ENCODE measurements around the gene FOXP1. TPM values are rescaled to one million over a fixed set of nuclear protein-coding genes. Genes with fewer than 3 reads are reported as not detected.
A peak's percentile ranks its signal among the peaks of the same experiment; 100 is the strongest.

FOXP1 gene
- polyA plus RNA-seq, 4 donors: 31.3 to 39.3 (median 33.6) TPM

DNA sequence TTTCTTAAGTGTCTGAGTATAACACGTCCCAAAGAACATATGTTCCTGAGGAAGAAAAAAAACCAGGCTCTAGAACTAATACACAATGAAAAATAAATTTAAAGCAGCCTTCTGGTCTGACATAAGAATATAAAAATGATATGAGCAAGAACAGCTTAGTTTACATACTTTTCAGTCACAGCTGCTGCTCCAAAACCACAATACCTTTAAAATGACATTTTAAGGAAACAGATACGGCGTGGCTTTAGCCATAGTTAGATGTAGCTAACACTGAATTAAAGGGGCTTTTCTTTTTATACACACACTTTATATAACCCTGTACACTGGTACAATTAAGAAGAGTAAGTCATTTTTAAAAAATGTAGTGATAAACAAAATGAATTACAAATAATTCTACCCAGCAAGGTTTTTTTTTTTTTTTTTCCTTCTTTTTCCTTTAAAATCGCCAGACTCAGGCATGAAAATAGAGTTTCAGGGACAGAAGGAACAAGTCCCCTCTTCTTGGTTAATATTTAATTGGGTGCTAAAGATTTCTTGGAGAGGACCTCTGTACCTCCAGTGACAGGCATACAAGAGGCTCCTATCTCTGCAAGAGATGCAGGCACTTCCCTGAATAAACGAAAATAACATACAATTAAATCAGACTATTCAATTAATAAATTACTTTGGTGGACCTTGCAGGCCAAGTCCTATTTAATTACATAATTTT is 265.6 kb downstream of the FOXP1 start:
- no peak for DNase-seq (ENCODE audit: low read depth in 4 of 4, low spot score in 3 of 4)

DNA sequence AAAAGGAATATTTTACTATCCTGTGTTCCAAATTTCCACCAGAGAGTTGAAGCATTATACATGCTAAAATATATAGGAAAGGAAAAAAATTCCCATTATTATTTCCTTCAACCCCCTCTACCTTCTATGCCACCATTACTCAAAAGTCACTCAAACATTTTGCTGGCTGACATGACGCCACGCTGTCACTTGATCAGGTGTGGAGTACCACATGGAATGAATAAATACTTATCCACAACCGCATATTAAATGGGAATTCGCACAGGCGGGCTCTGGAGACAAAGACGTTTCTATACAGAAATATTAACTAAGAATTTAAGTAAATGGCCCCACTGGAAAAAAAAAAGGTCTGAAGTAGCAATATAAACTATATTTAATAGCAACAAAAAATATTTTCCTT is 266.4 kb downstream of the FOXP1 start:
- DNase-seq (ENCODE audit: low read depth in 4 of 4, low spot score in 3 of 4): no peak

DNA sequence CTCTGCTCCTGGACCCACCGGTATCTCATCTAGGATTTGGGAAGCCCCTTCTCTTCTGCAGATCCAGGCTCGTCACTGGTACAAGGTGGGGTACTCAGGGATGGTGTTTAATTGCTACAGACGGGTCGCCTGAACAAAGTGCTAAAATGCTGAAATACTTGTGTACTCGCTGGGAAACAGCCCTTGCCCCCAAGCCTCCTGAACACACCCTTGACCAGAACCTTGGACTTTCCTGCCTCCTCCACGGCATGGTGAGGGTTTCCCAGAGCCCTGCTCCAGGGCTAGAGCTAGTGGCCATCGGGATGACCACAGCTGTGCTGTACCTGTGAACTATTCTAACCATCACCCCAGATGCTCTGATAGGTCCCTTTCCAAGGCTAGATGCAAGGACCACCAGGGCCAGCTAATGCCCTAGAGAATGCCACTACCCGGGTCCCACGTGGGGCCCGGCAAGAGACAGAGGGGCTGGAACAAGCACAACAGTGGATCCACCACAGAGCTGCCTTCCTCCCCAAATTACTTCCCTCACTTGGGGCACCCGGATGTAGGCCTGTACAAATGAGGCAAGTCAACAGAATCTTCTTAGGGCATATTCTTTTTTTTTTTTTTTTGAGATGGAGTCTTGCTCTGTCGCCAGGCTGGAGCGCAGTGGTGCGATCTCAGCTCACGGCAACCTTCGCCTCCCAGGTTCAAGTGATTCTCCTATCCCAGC is 267.3 kb downstream of the FOXP1 start:
- DNase-seq (ENCODE audit: low read depth in 4 of 4, low spot score in 3 of 4): no peak

DNA sequence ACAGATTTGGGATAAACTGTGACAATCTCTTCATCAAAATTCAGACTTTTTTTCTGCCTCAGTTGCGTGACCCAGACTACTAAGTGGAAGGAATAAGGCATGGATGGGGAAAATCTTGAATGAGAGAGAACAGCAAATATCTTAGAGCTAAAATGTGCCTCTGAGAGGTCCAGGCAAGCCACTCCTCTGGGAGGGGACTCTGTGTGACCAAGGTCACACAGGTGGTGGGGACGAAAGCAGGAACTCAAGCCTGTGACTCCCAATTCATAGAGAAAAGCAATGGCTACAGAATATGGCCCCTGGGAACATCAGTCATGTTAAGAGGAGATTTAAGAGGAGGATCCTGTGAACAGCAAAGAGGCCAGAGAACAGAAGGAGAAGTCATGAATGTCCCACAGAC is 268.1 kb downstream of the FOXP1 start:
- no peak for DNase-seq (ENCODE audit: low read depth in 4 of 4, low spot score in 3 of 4)

DNA sequence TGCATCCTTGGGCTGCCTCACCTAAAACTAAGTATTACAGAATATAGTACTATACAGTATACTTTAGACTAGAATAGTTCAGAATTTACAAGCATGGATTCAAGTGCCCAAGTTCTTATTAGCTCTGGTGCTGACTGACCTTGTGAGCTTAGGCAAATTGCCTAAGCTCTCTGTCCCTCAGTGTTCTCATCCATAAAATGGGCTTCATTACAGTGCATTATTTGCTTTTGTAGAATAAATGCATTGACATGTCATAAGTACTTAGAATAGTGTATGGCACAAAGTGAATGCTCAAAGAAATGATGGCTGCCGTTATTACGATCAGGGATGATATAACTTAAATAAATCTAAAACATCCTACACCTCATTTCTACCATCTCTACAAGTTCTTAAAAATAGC is 269.7 kb downstream of the FOXP1 start:
- no peak for DNase-seq (ENCODE audit: low read depth in 4 of 4, low spot score in 3 of 4)

DNA sequence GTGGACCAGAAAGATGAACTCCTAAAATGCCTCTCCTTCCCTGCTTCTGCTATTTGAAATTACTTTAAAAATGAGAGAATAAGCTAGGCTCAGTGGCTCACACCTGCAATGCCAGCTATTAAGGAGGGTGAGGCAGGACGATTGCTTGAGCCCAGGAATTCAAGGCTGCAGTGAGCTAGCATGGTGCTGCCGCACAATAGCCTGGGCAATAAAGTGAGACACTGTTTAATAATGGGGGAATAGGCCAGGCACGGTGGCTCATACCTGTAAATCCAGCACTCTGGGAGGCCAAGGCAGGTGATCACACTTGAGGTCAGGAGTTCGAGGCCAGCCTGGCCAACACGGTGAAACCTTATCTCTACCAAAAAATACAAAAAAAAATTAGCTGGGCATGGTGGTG is 271.1 kb downstream of the FOXP1 start:
- no peak for DNase-seq (ENCODE audit: low read depth in 4 of 4, low spot score in 3 of 4)

DNA sequence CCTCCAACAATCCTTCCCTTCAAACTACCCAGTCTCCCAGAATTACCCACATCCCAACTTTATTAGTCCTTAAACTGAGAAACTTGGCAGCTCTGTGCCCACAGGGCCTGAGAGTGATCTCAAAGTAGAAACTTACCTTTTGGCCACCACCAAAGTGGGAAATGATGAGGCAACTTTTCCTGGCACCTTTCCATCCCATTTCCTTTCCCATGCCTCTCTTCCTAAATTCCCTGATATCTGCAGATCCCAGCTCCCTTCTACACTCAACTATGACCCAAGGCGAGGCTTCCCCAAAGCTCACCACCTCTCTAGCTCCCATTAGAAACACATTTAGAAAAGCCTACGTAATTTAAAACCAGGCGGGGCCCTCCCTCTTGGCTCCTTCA is 271.9 kb downstream of the FOXP1 start:
- no peak for DNase-seq (ENCODE audit: low read depth in 4 of 4, low spot score in 3 of 4)

DNA sequence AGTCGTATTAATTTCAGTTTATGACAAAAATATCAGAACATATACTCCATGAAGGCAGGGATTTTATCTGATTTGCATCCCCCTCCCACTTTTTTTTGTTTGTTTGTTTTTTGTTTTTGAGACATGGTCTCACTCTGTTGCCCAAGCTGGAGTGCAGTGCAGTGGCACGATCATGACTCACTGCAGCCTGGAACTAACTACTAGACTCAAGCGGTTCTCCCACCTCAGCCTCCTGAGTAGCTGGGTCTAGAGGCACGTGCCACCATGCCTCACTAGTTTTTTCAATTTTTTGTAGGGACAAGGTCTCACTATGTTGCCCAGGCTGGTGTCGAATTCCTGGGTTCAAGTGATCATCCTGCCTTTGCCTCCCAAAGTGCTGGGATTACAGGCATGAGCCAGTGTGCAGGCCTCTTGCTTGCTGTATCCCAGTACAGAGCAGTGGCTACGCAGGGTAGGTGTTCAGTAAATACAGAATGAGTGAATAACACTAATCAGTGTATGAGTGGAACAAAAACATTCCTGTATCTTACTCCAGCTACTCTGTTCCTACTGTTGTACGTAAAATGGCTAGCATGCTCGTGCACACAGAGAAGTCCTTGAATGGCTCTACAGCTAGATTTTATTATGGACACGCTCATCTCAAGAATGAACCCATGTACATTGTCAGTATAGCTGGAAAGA is 272.4 kb downstream of the FOXP1 start:
- DNase-seq (ENCODE audit: low read depth in 4 of 4, low spot score in 3 of 4): no peak

DNA sequence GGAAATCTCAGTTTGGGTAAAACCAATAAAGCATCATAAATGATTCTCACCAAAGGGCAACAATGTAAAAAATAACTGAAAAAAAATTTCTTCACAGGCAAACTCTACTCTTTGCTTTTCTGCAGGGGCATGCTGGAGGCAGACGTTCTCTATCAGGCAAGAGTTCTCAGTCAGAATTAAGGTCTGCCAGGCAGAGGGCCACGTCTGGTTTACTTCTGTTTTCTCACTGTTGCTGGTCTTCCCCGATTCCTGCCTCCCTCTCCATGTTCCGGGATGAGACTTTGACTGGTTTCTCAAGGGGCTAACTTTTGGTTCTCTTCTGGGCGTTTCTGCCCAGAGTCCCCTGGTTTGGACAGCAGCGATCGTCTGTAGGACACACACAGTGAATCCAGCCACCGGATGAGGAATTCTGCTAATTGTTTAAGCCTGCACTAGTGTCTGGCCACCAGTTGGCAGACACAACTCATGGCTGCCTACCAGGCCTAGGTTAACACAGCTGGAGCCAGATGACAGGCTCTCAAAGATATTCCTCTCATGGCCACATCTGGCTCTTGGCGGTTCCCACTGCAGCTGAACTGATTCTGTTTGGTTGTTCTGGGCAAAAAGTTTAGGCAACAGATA is 273.1 kb downstream of the FOXP1 start:
- no peak for DNase-seq (ENCODE audit: low read depth in 4 of 4, low spot score in 3 of 4)

DNA sequence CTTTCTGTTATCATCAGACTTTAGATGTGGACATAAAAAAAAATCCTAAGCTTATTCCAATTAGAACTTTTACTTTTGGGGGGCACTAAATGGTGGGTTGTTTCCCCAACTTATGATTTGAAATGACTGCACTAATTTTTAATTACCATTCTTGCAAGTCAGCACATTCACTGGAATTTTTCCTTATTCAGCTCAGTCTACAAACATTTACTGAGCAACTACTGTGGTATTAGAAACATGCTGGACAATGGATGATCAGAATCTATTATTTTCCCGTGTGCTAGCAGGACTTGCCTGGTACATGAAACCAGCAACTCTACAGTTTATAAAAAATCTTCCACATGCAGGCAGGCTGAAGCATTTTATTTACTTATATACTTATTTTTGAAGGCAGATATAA is 273.6 kb downstream of the FOXP1 start:
- DNase-seq (ENCODE audit: low read depth in 4 of 4, low spot score in 3 of 4): no peak

DNA sequence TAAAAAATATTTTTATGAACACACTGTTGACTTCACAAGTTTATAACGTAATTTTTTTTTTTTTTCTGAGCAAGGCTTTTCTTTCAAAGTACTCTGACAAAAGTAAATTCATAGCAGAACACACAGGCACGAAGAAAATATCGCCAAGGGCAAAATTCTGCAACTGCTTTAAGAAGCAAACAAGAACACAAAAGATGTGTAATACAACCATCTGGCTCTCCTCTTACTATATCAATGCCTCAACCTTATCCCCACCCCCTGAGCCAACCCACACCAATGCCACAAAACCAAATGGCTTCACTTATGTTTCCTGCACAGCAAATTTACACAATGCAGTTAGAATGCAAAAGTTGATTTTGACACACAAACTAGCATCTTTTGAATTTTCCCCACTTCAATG is 274.2 kb downstream of the FOXP1 start:
- DNase-seq (ENCODE audit: low read depth in 4 of 4, low spot score in 3 of 4): no peak

DNA sequence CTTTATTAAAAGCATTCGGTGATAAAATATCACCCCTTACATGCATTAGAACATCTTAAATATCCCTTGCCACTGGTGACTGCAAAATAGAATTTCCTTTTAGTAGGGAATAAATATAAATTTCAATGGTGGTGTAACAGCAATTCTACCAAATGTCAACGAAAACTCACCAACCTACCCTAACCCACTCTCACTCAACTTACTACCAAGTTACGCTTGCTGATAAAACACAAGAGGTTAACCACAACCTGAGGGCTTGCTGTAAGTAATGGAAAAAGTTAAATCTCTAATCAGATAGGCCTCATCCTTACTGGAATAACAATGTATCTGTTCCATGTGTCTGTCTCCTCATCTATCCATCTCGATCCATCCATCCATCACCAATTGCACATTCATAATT is 274.7 kb downstream of the FOXP1 start:
- DNase-seq (ENCODE audit: low read depth in 4 of 4, low spot score in 3 of 4): no peak

DNA sequence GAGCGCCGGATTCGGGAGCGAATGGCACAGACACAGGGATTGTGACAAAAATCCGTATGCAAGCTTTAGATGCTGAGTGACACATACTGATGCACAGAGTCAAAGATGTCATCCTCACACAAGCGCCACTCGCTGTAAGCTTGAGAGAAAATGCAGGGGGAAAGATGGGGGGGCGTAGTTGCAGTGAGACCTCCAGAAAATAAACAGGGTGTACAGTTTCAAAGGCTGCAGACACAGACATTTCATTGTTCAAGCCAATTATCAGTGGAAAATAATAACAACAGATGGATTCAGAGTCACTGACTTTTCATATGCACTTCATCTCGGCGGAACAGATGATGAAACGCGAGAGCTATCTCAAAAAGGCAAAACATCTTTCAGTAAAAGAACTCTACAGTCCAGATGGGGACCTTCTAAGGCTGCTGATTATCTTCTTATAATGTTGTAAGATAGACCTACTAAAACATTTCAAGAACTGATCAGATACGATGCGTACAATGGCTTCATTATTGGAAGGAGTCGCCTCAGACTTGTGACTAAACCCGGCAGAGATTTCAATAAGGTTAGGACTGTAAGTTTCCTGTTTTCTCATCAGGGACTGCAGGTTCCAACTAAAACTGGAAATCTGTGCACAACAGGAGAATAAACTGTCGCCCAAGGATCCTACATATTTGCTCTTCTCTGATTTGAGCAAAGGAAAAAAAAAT is 275.4 kb downstream of the FOXP1 start:
- DNase-seq (ENCODE audit: low read depth in 4 of 4, low spot score in 3 of 4): no peak

DNA sequence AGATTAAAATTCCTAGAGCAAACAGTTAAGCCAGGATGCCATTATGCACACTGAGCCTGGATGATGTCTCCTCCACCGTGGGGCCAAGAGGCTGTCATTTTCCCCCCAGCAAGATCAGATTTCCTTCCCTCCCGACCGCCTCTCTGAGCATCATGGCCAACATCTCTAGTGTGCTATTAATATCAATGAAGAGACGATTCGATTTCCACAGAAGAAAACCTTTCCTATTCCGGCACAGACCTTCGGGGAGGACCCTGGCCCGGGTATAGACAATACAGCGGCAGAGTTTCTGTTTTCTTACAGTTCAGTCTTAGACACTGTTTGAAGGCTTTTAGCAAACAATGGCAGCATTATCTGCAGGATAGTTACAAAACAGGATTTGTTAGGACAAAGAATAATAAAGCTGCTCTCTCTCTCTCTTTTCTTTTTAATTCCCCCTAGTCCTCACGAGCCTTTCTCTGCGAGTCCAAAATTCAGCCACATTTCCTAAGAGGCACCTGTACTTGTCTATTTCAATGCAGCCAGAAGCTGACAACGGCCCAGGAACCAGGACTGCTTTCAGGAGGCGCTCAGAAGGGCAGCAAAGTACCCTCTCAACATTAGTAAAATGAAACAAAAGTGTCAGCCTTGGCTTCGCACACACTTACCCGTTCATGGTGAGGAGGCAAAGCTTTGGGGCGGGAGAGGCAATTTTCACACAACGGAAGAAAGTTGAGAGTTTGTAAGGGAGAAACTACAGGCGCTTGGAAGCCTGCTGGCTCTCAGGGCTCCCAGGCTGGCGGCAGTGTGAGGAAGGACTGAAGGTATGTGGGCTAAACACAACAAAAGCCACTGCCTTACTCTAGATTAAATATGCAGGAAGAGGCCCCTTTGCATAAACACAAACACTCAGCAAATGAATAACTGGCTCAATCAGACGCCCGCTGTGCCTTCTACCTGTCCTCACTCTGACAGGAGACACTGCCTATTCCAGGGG is 278.0 kb downstream of the FOXP1 start:
- DNase-seq (ENCODE audit: low read depth in 4 of 4, low spot score in 3 of 4): peak in 2 of 4 donors; percentile 35 to 50

DNA sequence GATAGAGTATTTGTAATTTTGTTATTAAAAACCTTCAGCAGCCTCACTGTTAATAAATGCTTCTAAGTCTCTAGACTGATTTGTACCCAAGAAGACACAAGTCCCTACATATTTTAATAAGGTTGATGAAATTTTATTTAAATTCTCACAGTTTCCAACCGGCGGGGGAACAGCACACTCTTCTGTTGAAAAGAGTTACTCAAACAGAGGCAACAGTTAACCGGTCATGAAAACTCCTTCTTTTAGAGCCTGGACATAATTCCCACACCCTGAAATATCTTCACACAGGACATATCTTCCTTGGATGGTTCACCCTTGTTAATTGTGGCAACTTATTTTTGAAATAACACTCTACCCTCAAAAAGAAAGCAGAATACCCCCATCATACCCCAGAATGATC is 278.8 kb downstream of the FOXP1 start:
- no peak for DNase-seq (ENCODE audit: low read depth in 4 of 4, low spot score in 3 of 4)

DNA sequence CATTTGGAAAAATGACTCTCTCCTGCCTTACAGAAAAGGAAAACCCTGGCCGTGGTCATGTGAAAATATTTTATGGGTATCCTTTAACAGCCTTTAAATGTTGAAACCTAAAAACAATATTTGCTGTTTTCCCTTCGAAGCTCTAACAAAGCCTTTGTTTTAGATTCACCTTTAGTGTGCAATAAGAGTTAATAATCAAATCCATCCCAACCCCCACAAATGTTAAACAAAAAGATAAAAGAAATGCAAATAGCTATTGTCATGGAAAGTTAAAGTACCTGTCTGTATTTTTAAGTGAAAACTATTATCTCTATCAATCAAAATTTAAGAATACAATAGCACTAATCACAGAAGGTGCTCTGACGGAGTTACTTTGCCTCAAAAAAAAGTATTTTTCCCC is 279.3 kb downstream of the FOXP1 start:
- DNase-seq (ENCODE audit: low read depth in 4 of 4, low spot score in 3 of 4): no peak

DNA sequence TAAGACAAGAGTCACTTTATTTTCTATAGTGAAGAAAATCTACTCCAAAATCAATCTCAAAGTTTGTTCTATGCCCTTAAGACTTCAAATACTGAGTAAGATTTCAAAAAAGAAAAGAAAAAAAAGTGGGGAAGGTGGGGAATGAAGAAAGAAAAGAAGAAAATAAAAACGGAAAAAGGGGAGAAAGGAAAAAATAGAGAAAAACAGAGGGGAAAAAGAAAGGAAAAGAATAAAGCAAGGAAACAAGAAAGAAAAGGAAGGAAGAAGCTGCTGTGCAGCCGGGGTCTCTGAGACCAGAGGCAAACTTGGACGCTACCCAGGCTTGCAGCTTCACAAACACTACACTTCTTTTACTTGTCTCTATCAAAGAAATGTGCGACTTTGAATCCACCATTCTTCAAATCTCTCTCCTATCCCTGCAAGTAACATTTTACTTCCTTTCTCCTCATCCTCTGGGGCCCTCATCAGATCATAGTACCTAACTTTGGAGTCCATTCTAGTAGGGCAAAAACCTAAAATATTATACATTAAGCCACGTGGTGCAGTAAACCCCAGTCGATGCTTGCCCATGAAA is 279.8 kb downstream of the FOXP1 start:
- no peak for DNase-seq (ENCODE audit: low read depth in 4 of 4, low spot score in 3 of 4)

DNA sequence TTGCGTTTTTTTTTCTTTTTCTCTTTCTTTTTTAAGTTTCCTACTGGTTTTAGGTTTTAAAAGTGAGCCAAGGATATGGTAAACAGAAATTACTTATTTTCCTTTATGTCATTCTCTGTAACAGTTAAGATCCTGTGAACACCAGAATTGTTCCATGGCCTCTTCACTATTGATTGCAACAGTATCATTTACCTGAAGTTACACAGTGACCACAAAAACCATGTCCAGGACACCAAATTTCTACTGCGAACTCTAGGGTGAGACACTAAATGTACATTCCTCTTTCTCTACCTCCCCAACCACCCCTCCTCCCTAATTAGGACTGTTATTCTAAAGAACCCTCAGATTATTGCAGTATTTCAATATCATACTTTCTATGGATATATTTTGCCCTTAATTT is 280.9 kb downstream of the FOXP1 start:
- DNase-seq (ENCODE audit: low read depth in 4 of 4, low spot score in 3 of 4): no peak

DNA sequence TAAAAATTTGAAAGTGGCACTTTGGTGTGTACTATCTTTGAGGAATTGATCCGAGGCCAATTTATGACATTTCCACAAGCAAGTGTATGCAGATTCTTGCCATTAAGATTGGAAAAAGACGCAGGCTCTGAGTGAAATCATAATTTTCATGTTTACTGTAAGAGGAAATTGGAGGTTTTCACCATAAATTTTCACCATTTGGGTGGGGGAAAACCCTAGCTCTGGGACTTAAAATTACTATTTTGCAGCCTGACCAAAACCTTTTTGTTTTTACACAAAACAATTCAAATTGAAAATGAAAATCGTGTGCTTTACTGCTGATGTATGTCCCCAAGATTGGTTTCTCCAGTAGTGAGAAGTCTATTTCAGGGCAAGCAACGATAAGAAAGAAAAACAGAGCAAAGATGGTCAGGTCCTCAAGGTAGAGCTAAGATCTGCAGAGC is 282.6 kb downstream of the FOXP1 start:
- DNase-seq (ENCODE audit: low read depth in 4 of 4, low spot score in 3 of 4): no peak
